ENCODE results near the gene CERCAM.
"Not testable (repeated sequence)": the region's sequence is repeated elsewhere in the genome, so short reads cannot be mapped to it uniquely, and the experiment has no call there.

CERCAM gene

GRCh38 chr9:128419061-128419925 is 1.4 kb upstream of the CERCAM start:
- peak; percentile 59 for DNase-seq

- peak; percentile 88 for DNase-seq
Observed at GRCh38 chr9:128420060-128420650, 502 bp upstream of the CERCAM start.

- peak; percentile 59 for DNase-seq
Observed at GRCh38 chr9:128421482-128421996, 882 bp downstream of the CERCAM start.

- DNase-seq, result not testable (repeated sequence)
Observed at GRCh38 chr9:128422022-128422782, 1.5 kb downstream of the CERCAM start.

GRCh38 chr9:128422783-128423150 is 2.1 kb downstream of the CERCAM start:
- no peak for DNase-seq

DNA sequence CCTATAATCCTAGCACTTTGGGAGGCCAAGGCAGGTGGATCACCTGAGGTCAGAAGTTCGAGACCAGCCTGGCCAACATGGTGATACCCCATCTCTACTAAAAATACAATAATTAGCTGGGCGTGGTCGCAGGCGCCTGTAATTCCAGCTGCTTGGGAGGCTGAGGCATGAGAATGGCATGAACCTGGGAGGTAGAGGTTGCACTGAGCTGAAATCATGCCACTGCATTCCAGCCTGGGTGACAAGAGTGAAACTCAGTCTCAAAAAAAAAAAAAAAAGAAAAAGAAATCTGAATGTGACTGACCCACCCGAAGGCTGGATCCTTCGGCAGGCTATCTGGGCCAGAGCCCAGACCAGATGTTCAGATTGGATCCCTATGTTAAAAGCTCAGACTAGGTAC is 2.7 kb downstream of the CERCAM start:
- DNase-seq, result not testable (repeated sequence)

- no peak for DNase-seq
Observed at GRCh38 chr9:128424268-128424780, 3.7 kb downstream of the CERCAM start.

DNA sequence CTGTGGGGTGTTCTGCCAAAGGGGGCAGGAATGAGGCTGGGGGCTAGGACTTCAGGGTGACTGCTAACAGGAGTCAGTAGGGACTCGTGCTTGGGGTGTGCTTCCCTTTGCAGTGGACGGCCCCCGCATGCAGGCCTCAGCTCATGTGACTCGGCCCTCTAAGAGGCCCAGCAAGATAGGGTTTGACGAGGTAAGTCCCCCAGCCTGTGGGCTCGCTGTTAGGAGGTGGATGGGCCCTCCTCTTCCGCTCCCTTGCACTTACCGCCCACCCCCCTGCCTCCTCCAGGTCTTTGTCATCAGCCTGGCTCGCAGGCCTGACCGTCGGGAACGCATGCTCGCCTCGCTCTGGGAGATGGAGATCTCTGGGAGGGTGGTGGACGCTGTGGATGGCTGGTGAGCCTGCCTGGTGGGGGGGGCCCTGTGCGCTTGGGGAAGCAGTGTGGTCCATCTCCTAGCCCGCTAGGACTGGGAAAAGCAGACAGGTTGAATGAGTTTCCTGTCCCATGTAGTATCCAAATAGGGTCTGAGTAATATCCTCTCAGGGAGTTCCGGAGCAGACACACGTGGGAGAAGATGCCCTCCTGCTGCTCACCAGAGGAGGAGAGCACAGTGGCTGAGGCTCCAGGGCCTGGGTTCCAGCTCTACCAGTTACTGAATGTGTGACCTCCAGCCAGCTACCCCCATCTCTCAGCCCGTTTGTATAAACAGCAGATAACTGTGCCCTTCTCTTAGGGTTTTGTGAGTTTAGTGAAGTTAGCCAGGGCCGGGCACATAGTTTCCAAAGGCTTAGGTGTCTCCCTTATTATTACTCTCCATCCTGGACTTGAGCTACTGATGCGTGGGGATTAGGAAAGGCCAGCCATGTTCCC is 8.2 kb downstream of the CERCAM start:
- DNase-seq, result no peak

DNA sequence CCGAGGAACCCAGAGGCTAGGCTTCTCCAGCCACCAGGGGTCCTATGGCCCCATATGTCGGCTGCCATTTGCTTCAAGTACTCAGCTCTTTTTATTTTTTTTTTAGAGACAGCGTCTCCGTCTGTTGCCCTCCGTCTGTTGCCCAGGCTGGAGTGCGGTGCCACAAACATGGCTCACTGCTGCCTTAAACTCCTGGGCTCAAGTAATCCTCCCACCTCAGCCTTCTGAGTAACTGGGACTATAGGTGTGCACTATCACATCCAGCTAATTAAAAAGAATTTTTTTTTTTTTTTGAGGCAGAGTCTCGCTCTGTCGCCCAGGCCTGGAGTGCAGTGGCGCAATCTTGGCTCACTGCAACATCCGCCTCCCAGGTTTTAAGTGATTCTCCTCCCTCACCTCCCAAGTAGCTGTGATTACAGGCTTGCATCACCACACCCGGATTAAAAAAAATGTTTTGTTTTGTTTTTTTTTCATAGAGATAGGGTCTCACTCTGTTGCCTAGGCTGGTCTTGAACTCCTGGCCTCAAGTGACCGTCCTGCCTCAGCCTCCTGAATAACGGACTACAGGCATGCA is 8.9 kb downstream of the CERCAM start:
- no peak for DNase-seq

DNA sequence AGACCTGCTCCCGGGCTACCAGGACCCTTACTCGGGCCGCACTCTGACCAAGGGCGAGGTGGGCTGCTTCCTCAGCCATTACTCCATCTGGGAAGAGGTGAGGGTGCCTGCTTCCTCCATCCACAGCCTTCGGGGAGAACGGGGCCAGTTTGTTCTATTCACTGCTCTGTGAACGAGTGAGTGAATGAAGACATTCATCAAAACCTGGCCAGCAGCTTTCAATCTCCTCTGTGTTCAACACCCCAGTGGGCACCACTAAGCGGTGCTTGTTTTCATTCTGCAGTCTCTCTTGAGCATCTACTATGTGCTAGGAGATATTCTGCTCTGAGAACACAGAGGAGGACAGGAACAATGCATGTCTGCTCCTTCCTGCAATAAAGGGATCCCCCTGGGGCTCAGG is 10.6 kb downstream of the CERCAM start:
- DNase-seq, result no peak

GRCh38 chr9:128434340-128434739 is 13.7 kb downstream of the CERCAM start:
- DNase-seq, result no peak

- no peak for DNase-seq
Observed at GRCh38 chr9:128435611-128436010, 15.0 kb downstream of the CERCAM start.

GRCh38 chr9:128438343-128439109 is 17.9 kb downstream of the CERCAM start:
- DNase-seq, result peak; percentile 99

GRCh38 chr9:128439273-128439672 is 18.6 kb downstream of the CERCAM start:
- DNase-seq, result no peak

- DNase-seq, result no peak
Observed at GRCh38 chr9:128442150-128442549, 21.5 kb downstream of the CERCAM start.

- not testable (repeated sequence) for DNase-seq
Observed at GRCh38 chr9:128446505-128446904, 25.8 kb downstream of the CERCAM start.

DNA sequence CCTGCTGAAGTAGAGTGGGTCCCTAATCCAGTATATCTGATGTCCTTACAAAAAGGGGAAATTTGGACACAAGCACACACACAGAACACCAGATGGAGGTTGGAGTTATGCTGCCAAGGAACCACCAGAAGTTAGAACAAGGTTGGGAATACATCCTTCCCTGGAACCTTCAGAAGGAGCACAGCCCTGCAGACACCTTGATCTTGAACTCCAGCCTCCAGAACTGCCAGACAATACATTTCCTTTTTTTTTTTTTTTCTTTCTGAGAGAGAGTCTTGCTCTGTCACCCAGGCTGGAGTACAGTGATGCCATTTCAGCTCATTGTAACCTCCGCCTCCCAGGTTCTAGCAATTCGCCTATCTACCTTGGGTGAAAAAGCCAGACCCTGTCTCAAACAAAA is 28.1 kb downstream of the CERCAM start:
- DNase-seq, result no peak

DNA sequence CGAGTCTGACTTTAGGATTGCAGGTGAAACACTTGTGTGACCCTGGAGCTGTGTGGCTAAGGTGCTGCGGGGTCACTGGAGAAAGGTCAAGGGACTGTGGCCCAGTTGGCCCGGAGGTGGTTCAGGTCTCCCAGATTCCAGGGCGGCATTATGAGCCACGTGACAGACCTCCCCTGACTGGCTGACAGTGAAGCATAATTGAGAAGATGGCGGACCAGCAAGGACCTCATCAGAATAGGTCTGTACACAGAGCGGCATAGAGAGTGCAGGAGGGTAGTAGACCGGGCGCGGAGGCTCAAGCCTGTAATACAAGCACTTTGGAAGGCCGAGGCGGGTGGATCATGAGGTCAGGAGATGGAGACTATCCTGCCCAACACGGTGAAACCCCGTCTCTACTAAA is 34.3 kb downstream of the CERCAM start:
- no peak for DNase-seq

- peak; percentile 98 for DNase-seq
Observed at GRCh38 chr9:128455849-128456612, 35.4 kb downstream of the CERCAM start, which contains the start of gene ODF2. Gene ODF2, plus strand, starts transcription at chr9:128456006. Its CDS starts 86 bp downstream, at chr9:128456092.

GRCh38 chr9:128456613-128457061 is 36.0 kb downstream of the CERCAM start:
- DNase-seq, result peak; percentile 82

Data from activated CD8-positive, alpha-beta memory T cell treated with anti-CD3 and anti-CD28 coated beads, Interleukin-2, amount 50 U/mL, for 48 hours (primary cell).